ENCODE data around the gene MORF4L1. TPM values are rescaled to one million over a fixed set of nuclear protein-coding genes. Genes with fewer than 3 reads are reported as not detected.

MORF4L1 gene
- total RNA-seq, 4 donors from 2014 or later, result 256 to 333 (median 316) TPM

- WGBS, 2 donors, result 66 to 67% methylated on average over 2 of the region's 2 CpGs
- TF ChIP-seq EP300 (IDR thresholded peaks at IDR 0.05), result no peak
- no peak for TF ChIP-seq CTCF (IDR thresholded peaks at IDR 0.05)
- no peak for TF ChIP-seq POLR2A (IDR thresholded peaks at IDR 0.05)
- peak overlapping the region in 2 of 4 donors; percentile 64 to 66 for H3K27ac ChIP-seq
- H3K9me3 ChIP-seq, result no peaks in the 10 kb centered on the region
- DNase-seq (ENCODE audit: low spot score in 2 of 2), result no peak
- H3K27me3 ChIP-seq, result no peaks in the 10 kb centered on the region
- H3K36me3 ChIP-seq, result no peaks in the 10 kb centered on the region
- H3K4me1 ChIP-seq, result no peaks in the 10 kb centered on the region
- no peak overlapping the region for H3K4me3 ChIP-seq
Observed at GRCh38 chr15:78850352-78850751, 22.3 kb upstream of the MORF4L1 start.

GRCh38 chr15:78850941-78851755, 21.5 kb upstream of the MORF4L1 start:
- TF ChIP-seq CTCF (IDR thresholded peaks at IDR 0.05) (no peak), POLR2A (IDR thresholded peaks at IDR 0.05) (no peak), EP300 (IDR thresholded peaks at IDR 0.05) (no peak)
- Histone ChIP-seq H3K36me3 (no peaks in the 10 kb centered on the region), H3K27me3 (no peaks in the 10 kb centered on the region), H3K4me1 (no peaks in the 10 kb centered on the region), H3K4me3 (no peak overlapping the region), H3K9me3 (no peaks in the 10 kb centered on the region), H3K27ac (peak overlapping the region in 3 of 4 donors; percentile 56 to 66 (median 64))
- WGBS, 2 donors, result 25 to 33% methylated on average over 6 of the region's 6 CpGs
- no peak for DNase-seq (ENCODE audit: low spot score in 2 of 2)

GRCh38 chr15:78853500-78853899, 19.2 kb upstream of the MORF4L1 start:
- H3K9me3 ChIP-seq, result no peaks in the 10 kb centered on the region
- no peak overlapping the region for H3K4me3 ChIP-seq
- H3K36me3 ChIP-seq, result no peaks in the 10 kb centered on the region
- DNase-seq (ENCODE audit: low spot score in 2 of 2), result no peak
- TF ChIP-seq POLR2A (IDR thresholded peaks at IDR 0.05) (no peak), CTCF (IDR thresholded peaks at IDR 0.05) (no peak), EP300 (IDR thresholded peaks at IDR 0.05) (no peak)
- H3K4me1 ChIP-seq, result no peaks in the 10 kb centered on the region
- peak overlapping the region in 1 of 4 donors; percentile 35 for H3K27ac ChIP-seq
- 90 to 93% methylated on average over 6 of the region's 6 CpGs for WGBS, 2 donors
- no peaks in the 10 kb centered on the region for H3K27me3 ChIP-seq

GRCh38 chr15:78854833-78855372, 17.8 kb upstream of the MORF4L1 start:
- WGBS, 2 donors, result 83 to 85% methylated on average over 2 of the region's 2 CpGs
- Histone ChIP-seq H3K36me3 (no peaks in the 10 kb centered on the region), H3K4me3 (no peak overlapping the region), H3K27ac (no peak overlapping the region), H3K27me3 (no peaks in the 10 kb centered on the region), H3K4me1 (no peaks in the 10 kb centered on the region), H3K9me3 (no peaks in the 10 kb centered on the region)
- no peak for TF ChIP-seq POLR2A (IDR thresholded peaks at IDR 0.05)
- no peak for TF ChIP-seq CTCF (IDR thresholded peaks at IDR 0.05)
- no peak for TF ChIP-seq EP300 (IDR thresholded peaks at IDR 0.05)
- DNase-seq (ENCODE audit: low spot score in 2 of 2), result no peak

GRCh38 chr15:78855746-78856145, 16.9 kb upstream of the MORF4L1 start:
- no peak for DNase-seq (ENCODE audit: low spot score in 2 of 2)
- H3K36me3 ChIP-seq, result no peaks in the 10 kb centered on the region
- no peak overlapping the region for H3K4me3 ChIP-seq
- no peaks in the 10 kb centered on the region for H3K9me3 ChIP-seq
- H3K4me1 ChIP-seq, result peaks cover 0 to 3% (median 0%) of the 10 kb centered on the region in 4 donors
- H3K27me3 ChIP-seq, result no peaks in the 10 kb centered on the region
- no peak overlapping the region for H3K27ac ChIP-seq
- TF ChIP-seq POLR2A (IDR thresholded peaks at IDR 0.05), result no peak
- TF ChIP-seq CTCF (IDR thresholded peaks at IDR 0.05), result no peak
- no peak for TF ChIP-seq EP300 (IDR thresholded peaks at IDR 0.05)
- WGBS, 2 donors, result 54 to 55% methylated on average over 4 of the region's 4 CpGs

All from tibial nerve (tissue), 4 donors.